HCT116 (cell line): Measurements from ENCODE around the gene MXD1. TPM values are rescaled to one million over a fixed set of nuclear protein-coding genes. Genes with fewer than 3 reads are reported as not detected.

ENCODE experiments used
- ATAC-seq: fragments of 200-7000 bp; cut with Tn5 transposase; 2 replicates; pipeline ENCODE4 v1.9.1; 2020; ENCODE audit warnings: mild to moderate bottlenecking, moderate library complexity
- BruUV-seq: library from RNA; stranded (reverse); fragments of 400-500 nt; replicated peaks from 2 replicates; lab custom pipeline; 2021; lab: Mats Ljungman, UMichigan
- CTCF ChIA-PET: fragments of 300-600 bp; sonication (Branson Sonifier 250); formaldehyde crosslinking; loops from one replicate; lab custom pipeline; 2021; ENCODE audit warnings: antibody characterized with exemption; lab: Charles Lee
- POLR2A ChIA-PET: fragments of 300-600, 350-600 bp; sonication (Branson Sonifier 250); formaldehyde crosslinking; loops from one replicate; lab custom pipeline; 2021; ENCODE audit warnings: antibody characterized with exemption; lab: Charles Lee
- RAD21 ChIA-PET, 2 experiments: fragments of 300-600 bp; sonication (Branson Sonifier 250); formaldehyde crosslinking; loops; one replicate each; lab custom pipeline; 2023; ENCODE audit warnings: low total read pairs in 2 of 2; ENCODE audit not compliant: uncharacterized antibody in 2 of 2, unreplicated experiment in 2 of 2, low non-redundant PET in 1 of 2; lab: Charles Lee
- DNase-seq: peaks from one replicate; pipeline ENCODE4 v3.0.0-alpha.2; 2010; ENCODE audit warnings: low read depth, low spot score
- H2AFZ ChIP-seq: fragments of 200-600 bp; shearing (Covaris generic), sonication (generic); 2 replicates; pipeline ENCODE4 v1.6.1; 2017; ENCODE audit warnings: low read depth, mixed run types, mixed read lengths, antibody characterized with exemption, low read length; ENCODE audit not compliant: poor library complexity, severe bottlenecking
- H3K27ac ChIP-seq: 2 replicates; pipeline ENCODE4 v1.5.1; 2012; ENCODE audit warnings: low read depth, low read length
- H3K27me3 ChIP-seq: fragments of 200-600 bp; sonication (generic); 2 replicates; pipeline ENCODE4 v1.6.1; 2016; ENCODE audit warnings: mixed run types, low read length, mixed read lengths; ENCODE audit not compliant: insufficient read depth
- H3K36me3 ChIP-seq, 2 experiments: fragments of 200-500 bp in 1 of 2; fragments of 200-600 bp in 1 of 2; sonication (Bioruptor generic) in 1 of 2; sonication (generic) in 1 of 2; 2 replicates each; pipeline versions ENCODE4 v1.5.1 to v1.6.1; 2014 to 2016; ENCODE audit warnings: low read length in 2 of 2, inconsistent platforms in 1 of 2, mixed read lengths in 1 of 2, mixed run types in 1 of 2; ENCODE audit not compliant: insufficient read depth in 2 of 2, control insufficient read depth in 1 of 2
- H3K4me1 ChIP-seq, 2 experiments: fragments of 200-600 bp in 1 of 2; sonication (generic) in 1 of 2; 2 replicates each; pipeline versions ENCODE4 v1.5.1 to v1.6.1; 2012 to 2017; ENCODE audit warnings: low read length in 2 of 2, inconsistent platforms in 1 of 2, mild to moderate bottlenecking in 1 of 2, mixed read lengths in 1 of 2, mixed run types in 1 of 2, moderate library complexity in 1 of 2; ENCODE audit not compliant: insufficient read depth in 2 of 2, control insufficient read depth in 1 of 2
- H3K4me2 ChIP-seq: fragments of 200-600 bp; sonication (generic); 2 replicates; pipeline ENCODE4 v1.6.1; 2017; ENCODE audit warnings: mixed run types, low read length, mixed read lengths
- H3K4me3 ChIP-seq, 2 experiments: fragments of 200-600 bp in 1 of 2; sonication (generic) in 1 of 2; replicated peaks in 1 of 2; 2 replicates each; pipeline ENCODE4 v1.5.1; 2011 to 2016; ENCODE audit warnings: low read length in 2 of 2, control low read depth in 1 of 2, low read depth in 1 of 2, mild to moderate bottlenecking in 1 of 2, mixed read lengths in 1 of 2, mixed run types in 1 of 2
- H3K79me2 ChIP-seq: fragments of 200-600 bp; sonication (generic); 2 replicates; pipeline ENCODE4 v1.6.1; 2017; ENCODE audit warnings: mild to moderate bottlenecking, mixed run types, low read length, moderate library complexity, mixed read lengths; ENCODE audit not compliant: insufficient read depth
- H3K9ac ChIP-seq: fragments of 200-600 bp; sonication (generic); 2 replicates; pipeline ENCODE4 v1.6.1; 2016; ENCODE audit warnings: low read length, mixed read lengths
- H3K9me2 ChIP-seq: fragments of 200-600 bp; sonication (generic), shearing (Covaris generic); 2 replicates; pipeline ENCODE4 v1.6.1; 2017; ENCODE audit warnings: mixed run types, mild to moderate bottlenecking, moderate library complexity; ENCODE audit not compliant: insufficient read depth
- H3K9me3 ChIP-seq, 2 experiments: fragments of 200-500 bp in 1 of 2; fragments of 200-600 bp in 1 of 2; sonication (Bioruptor generic) in 1 of 2; sonication (generic) in 1 of 2; 2 replicates each; pipeline ENCODE4 v1.6.1; 2014 to 2017; ENCODE audit warnings: low read length in 2 of 2, mixed read lengths in 2 of 2, inconsistent platforms in 1 of 2, low read depth in 1 of 2, mild to moderate bottlenecking in 1 of 2, mixed run types in 1 of 2, moderate library complexity in 1 of 2; ENCODE audit not compliant: control insufficient read depth in 1 of 2, insufficient read depth in 1 of 2
- H4K20me1 ChIP-seq: fragments of 200-600 bp; sonication (generic), shearing (Covaris generic); 2 replicates; pipeline ENCODE4 v1.6.1; 2017; ENCODE audit warnings: mixed run types, mild to moderate bottlenecking, moderate library complexity; ENCODE audit not compliant: insufficient read depth
- ATF3 ChIP-seq: IDR thresholded peaks from 2 replicates; pipeline ENCODE4 v1.6.1; 2012
- CBX3 ChIP-seq: IDR thresholded peaks from 2 replicates; pipeline ENCODE4 v1.6.1; 2012; ENCODE audit warnings: low read depth
- CEBPB ChIP-seq: IDR thresholded peaks from 2 replicates; pipeline ENCODE4 v1.6.1; 2012; ENCODE audit warnings: low read depth
- CTCF ChIP-seq, 3 experiments: fragments of 200-600 bp in 1 of 3; sonication (generic) in 1 of 3; IDR thresholded peaks in 2 of 3; conservative IDR thresholded peaks in 1 of 3; 2 replicates each; pipeline ENCODE4 v1.5.1; 2012 to 2017; ENCODE audit warnings: low read depth in 2 of 3, low read length in 2 of 3, antibody characterized with exemption in 1 of 3, borderline replicate concordance in 1 of 3, control low read depth in 1 of 3, mild to moderate bottlenecking in 1 of 3, mixed read lengths in 1 of 3, mixed run types in 1 of 3, moderate library complexity in 1 of 3; ENCODE audit not compliant: insufficient read depth in 1 of 3
- ELF1 ChIP-seq: IDR thresholded peaks from 2 replicates; pipeline ENCODE4 v1.6.1; 2012; ENCODE audit warnings: low read depth, borderline replicate concordance
- EZH2 ChIP-seq: fragments of 200-600 bp; sonication (generic); IDR thresholded peaks from 2 replicates; pipeline ENCODE4 v1.6.1; 2017; ENCODE audit warnings: antibody characterized with exemption, mixed run types
- EZH2phosphoT487 ChIP-seq: fragments of 200-600 bp; IDR thresholded peaks from 2 replicates; pipeline ENCODE4 v1.6.1; 2018; ENCODE audit warnings: antibody characterized with exemption, borderline replicate concordance
- JUND ChIP-seq: IDR thresholded peaks from 2 replicates; pipeline ENCODE4 v1.6.1; 2012
- POLR2AphosphoS5 ChIP-seq: IDR thresholded peaks from 2 replicates; pipeline ENCODE4 v1.6.1; 2011; ENCODE audit warnings: mild to moderate bottlenecking, low read depth, low read length, moderate library complexity
- REST ChIP-seq: IDR thresholded peaks from 2 replicates; pipeline ENCODE4 v1.6.1; 2012; ENCODE audit warnings: low read depth
- SIN3A ChIP-seq: IDR thresholded peaks from 2 replicates; pipeline ENCODE4 v1.6.1; 2012; ENCODE audit warnings: low read depth
- SP1 ChIP-seq: IDR thresholded peaks from 2 replicates; pipeline ENCODE4 v1.6.1; 2012; ENCODE audit warnings: low read depth
- SRF ChIP-seq: IDR thresholded peaks from 2 replicates; pipeline ENCODE4 v1.6.1; 2012; ENCODE audit warnings: low read depth
- ZFX ChIP-seq: fragments of 450-650 bp; IDR thresholded peaks from 2 replicates; pipeline ENCODE4 v1.6.1; 2017
- intact Hi-C: fragments of 100-400 bp; cut with micrococcal nuclease; formaldehyde crosslinking; loops from 2 replicates; pipeline ENCODE4 v1.10.0; 2022
- total RNA-seq: library from RNA; stranded (reverse); gene quantifications from one replicate; pipeline ENCODE4 v1.2.1, GENCODE V29; 2021; ENCODE audit not compliant: unreplicated experiment
- TF ChIP-seq, protein P1 (sequence below): IDR thresholded peaks from 2 replicates; pipeline ENCODE4 v1.6.1; 2012

Gene MXD1
- total RNA-seq, 1 experiment from 2014 or later: 10.3 TPM

GRCh38 chr2:69988086-69988635 is 73.3 kb downstream of the MXD1 start:
- ATAC-seq (no peak), DNase-seq (no peak)
- H3K4me1 ChIP-seq: peaks cover 9 to 14% of the 10 kb centered on the region in 2 experiments
- no peak overlapping the region for H3K4me3 ChIP-seq
- intact Hi-C loops: no loop called here
- no peaks in the 10 kb centered on the region for H3K79me2 ChIP-seq
- H2AFZ ChIP-seq: no peak overlapping the region
- H3K4me2 ChIP-seq: no peak overlapping the region
- CTCF ChIA-PET: no interaction called here
- H3K9me3 ChIP-seq: no peaks in the 10 kb centered on the region
- TF ChIP-seq CBX3: no peak
- no peak for TF ChIP-seq EZH2
- TF ChIP-seq CEBPB: no peak
- TF ChIP-seq, protein P1, sequence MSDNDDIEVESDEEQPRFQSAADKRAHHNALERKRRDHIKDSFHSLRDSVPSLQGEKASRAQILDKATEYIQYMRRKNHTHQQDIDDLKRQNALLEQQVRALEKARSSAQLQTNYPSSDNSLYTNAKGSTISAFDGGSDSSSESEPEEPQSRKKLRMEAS: no peak
- no peak for TF ChIP-seq CTCF (IDR thresholded peaks at IDR 0.05 in 2 of 3, conservative IDR thresholded peaks at IDR 0.05 in 1 of 3; ENCODE audit: borderline replicate concordance in 1 of 3, insufficient read depth in 1 of 3, low read depth in 2 of 3, low read length in 2 of 3)
- TF ChIP-seq ATF3: no peak
- no peak for TF ChIP-seq SRF
- TF ChIP-seq JUND: no peak
- no peak for TF ChIP-seq EZH2phosphoT487
- no peak for TF ChIP-seq ELF1
- no peak for TF ChIP-seq SP1
- no peak for TF ChIP-seq SIN3A
- no peak for TF ChIP-seq ZFX
- no peak for TF ChIP-seq POLR2AphosphoS5
- no peak for TF ChIP-seq REST
- H3K9me2 ChIP-seq: no peaks in the 10 kb centered on the region
- H3K36me3 ChIP-seq: no peaks in the 10 kb centered on the region
- H3K27me3 ChIP-seq: no peaks in the 10 kb centered on the region
- no peak overlapping the region for H3K27ac ChIP-seq
- BruUV-seq: no TSS peak
- no peaks in the 10 kb centered on the region for H4K20me1 ChIP-seq
- POLR2A ChIA-PET: no interaction called here
- no peak overlapping the region for H3K9ac ChIP-seq
- RAD21 ChIA-PET: no interaction called here
